Fibroblast of lung (primary cell): Measurements from ENCODE around the gene PPP1R9A.

Experiments
- EZH2 ChIP-seq: IDR thresholded peaks from 2 replicates; pipeline ENCODE4 v1.5.1; 2012; ENCODE audit warnings: low read length, control low read depth, mild to moderate bottlenecking; ENCODE audit errors: missing control alignments
- TF ChIP-seq, protein P1 (sequence below), 2 donors: IDR thresholded peaks in 1 of 2; conservative IDR thresholded peaks in 1 of 2; 1 replicate in 1 of 2; 2 replicates in 1 of 2; pipeline ENCODE4 v1.5.1; 2011 to 2012; ENCODE audit warnings: low read length in 2 of 2, control low read depth in 1 of 2, inconsistent platforms in 1 of 2, low read depth in 1 of 2, mild to moderate bottlenecking in 1 of 2

DNA sequence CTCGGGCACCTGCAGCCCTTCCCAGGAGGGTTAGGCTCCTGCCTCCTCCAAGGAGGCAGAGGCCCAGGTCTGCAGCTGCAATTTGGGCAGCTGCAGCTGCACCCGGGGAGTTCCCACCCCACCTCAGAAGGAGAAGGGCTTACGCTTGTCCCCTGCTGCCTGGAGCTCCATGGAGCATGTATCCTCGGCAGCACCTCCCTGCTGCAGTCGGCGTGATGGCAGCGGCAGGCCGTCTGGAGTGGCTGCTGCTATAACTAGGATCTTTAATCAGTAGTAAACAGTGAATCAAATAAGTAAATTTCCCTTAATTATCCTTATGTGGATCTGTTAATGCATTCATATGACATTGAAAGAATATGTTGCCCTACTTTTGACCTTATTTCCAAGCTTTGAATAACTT, 250.0 kb downstream of the PPP1R9A start:
- TF ChIP-seq, protein P1, sequence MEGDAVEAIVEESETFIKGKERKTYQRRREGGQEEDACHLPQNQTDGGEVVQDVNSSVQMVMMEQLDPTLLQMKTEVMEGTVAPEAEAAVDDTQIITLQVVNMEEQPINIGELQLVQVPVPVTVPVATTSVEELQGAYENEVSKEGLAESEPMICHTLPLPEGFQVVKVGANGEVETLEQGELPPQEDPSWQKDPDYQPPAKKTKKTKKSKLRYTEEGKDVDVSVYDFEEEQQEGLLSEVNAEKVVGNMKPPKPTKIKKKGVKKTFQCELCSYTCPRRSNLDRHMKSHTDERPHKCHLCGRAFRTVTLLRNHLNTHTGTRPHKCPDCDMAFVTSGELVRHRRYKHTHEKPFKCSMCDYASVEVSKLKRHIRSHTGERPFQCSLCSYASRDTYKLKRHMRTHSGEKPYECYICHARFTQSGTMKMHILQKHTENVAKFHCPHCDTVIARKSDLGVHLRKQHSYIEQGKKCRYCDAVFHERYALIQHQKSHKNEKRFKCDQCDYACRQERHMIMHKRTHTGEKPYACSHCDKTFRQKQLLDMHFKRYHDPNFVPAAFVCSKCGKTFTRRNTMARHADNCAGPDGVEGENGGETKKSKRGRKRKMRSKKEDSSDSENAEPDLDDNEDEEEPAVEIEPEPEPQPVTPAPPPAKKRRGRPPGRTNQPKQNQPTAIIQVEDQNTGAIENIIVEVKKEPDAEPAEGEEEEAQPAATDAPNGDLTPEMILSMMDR (conservative IDR thresholded peaks at IDR 0.05 in 1 of 2, IDR thresholded peaks at IDR 0.05 in 1 of 2; ENCODE audit: low read depth in 1 of 2, low read length in 2 of 2) = no peak
- no peak for TF ChIP-seq EZH2
